Panc1 (cell line): ENCODE results near the gene FBN1. TPM values are rescaled to one million over a fixed set of nuclear protein-coding genes. Genes with fewer than 3 reads are reported as not detected.

ENCODE experiments used
- ATAC-seq: fragments of 200-7000 bp; cut with Tn5 transposase; 2 replicates; pipeline ENCODE4 v1.9.1; 2020; ENCODE audit warnings: mild to moderate bottlenecking, moderate library complexity
- BruUV-seq: library from RNA; stranded (reverse); fragments of 400-500 nt; replicated peaks from 2 replicates; lab custom pipeline; 2021; lab: Mats Ljungman, UMichigan
- CTCF ChIA-PET: fragments of 300-600 bp; sonication (Branson Sonifier 250); formaldehyde crosslinking; loops from one replicate; lab custom pipeline; 2022; ENCODE audit warnings: antibody characterized with exemption; lab: Charles Lee
- POLR2A ChIA-PET: fragments of 300-600 bp; sonication (Branson Sonifier 250); formaldehyde crosslinking; loops from one replicate; lab custom pipeline; 2022; ENCODE audit warnings: antibody characterized with exemption; lab: Charles Lee
- DNase-seq: peaks from one replicate; pipeline ENCODE4 v3.0.0-alpha.2; 2010; ENCODE audit warnings: low read depth, low spot score
- H3K27ac ChIP-seq: 2 replicates; pipeline ENCODE4 v1.5.1; 2011; ENCODE audit warnings: mild to moderate bottlenecking, low read length, inconsistent platforms
- H3K27me3 ChIP-seq: fragments of 200-500 bp; sonication (Bioruptor generic); 2 replicates; pipeline ENCODE4 v1.6.0; 2014; ENCODE audit warnings: low read length, inconsistent platforms; ENCODE audit not compliant: control insufficient read depth, insufficient read depth
- H3K36me3 ChIP-seq: fragments of 200-500 bp; sonication (Bioruptor generic); 2 replicates; pipeline ENCODE4 v1.5.1; 2014; ENCODE audit warnings: inconsistent platforms, mild to moderate bottlenecking, low read length, moderate library complexity; ENCODE audit not compliant: control insufficient read depth, insufficient read depth
- H3K4me1 ChIP-seq: 2 replicates; pipeline ENCODE4 v1.5.1; 2011; ENCODE audit warnings: inconsistent platforms, mild to moderate bottlenecking, low read length, moderate library complexity; ENCODE audit not compliant: control insufficient read depth, insufficient read depth
- H3K4me3 ChIP-seq, 2 experiments: 2 replicates each; pipeline ENCODE4 v1.5.1; 2011 to 2012; ENCODE audit warnings: low read depth in 2 of 2, low read length in 2 of 2, mild to moderate bottlenecking in 2 of 2, inconsistent platforms in 1 of 2, moderate library complexity in 1 of 2
- H3K9me3 ChIP-seq: fragments of 200-500 bp; sonication (Bioruptor generic); 2 replicates; pipeline ENCODE4 v1.5.1; 2014; ENCODE audit warnings: low read depth, mild to moderate bottlenecking, inconsistent platforms, low read length, moderate library complexity; ENCODE audit not compliant: control insufficient read depth, insufficient read depth
- POLR2AphosphoS5 ChIP-seq: IDR thresholded peaks from 2 replicates; pipeline ENCODE4 v1.6.1; 2012; ENCODE audit warnings: mild to moderate bottlenecking, low read depth, low read length, moderate library complexity
- SIN3A ChIP-seq: IDR thresholded peaks from 2 replicates; pipeline ENCODE4 v1.6.1; 2012; ENCODE audit warnings: low read depth, mild to moderate bottlenecking, low read length, moderate library complexity, borderline replicate concordance; ENCODE audit not compliant: insufficient read depth
- TCF7L2 ChIP-seq: IDR thresholded peaks from 2 replicates; pipeline ENCODE4 v1.6.1; 2011; ENCODE audit warnings: mild to moderate bottlenecking, low read depth, low read length, inconsistent platforms
- in situ Hi-C: cut with HindIII; loops from 2 replicates; pipeline ENCODE4 v1.10.0; 2016; ENCODE audit warnings: low sequenced_read_pairs, low pct_unique_long_range_greater_than_20kb
- intact Hi-C: fragments of 100-400 bp; cut with micrococcal nuclease; formaldehyde crosslinking; loops from one replicate; pipeline ENCODE4 v1.10.0; 2022; ENCODE audit not compliant: unreplicated experiment
- total RNA-seq: library from RNA; stranded (reverse); gene quantifications from one replicate; pipeline ENCODE4 v1.2.1, GENCODE V29; 2021; ENCODE audit not compliant: unreplicated experiment
- TF ChIP-seq, protein P1 (sequence below): fragments of 450-650 bp; IDR thresholded peaks from 2 replicates; pipeline ENCODE4 v1.5.1; 2017; ENCODE audit warnings: mild to moderate bottlenecking
- TF ChIP-seq, protein P2 (sequence below), 2 experiments: IDR thresholded peaks; 2 replicates each; pipeline ENCODE4 v1.6.1; 2011 to 2012; ENCODE audit warnings: low read depth in 2 of 2, control low read depth in 1 of 2, low read length in 1 of 2, mild to moderate bottlenecking in 1 of 2, moderate library complexity in 1 of 2; ENCODE audit not compliant: insufficient read depth in 1 of 2

FBN1 gene
- total RNA-seq, 1 experiment from 2014 or later: 0.46 TPM

DNA sequence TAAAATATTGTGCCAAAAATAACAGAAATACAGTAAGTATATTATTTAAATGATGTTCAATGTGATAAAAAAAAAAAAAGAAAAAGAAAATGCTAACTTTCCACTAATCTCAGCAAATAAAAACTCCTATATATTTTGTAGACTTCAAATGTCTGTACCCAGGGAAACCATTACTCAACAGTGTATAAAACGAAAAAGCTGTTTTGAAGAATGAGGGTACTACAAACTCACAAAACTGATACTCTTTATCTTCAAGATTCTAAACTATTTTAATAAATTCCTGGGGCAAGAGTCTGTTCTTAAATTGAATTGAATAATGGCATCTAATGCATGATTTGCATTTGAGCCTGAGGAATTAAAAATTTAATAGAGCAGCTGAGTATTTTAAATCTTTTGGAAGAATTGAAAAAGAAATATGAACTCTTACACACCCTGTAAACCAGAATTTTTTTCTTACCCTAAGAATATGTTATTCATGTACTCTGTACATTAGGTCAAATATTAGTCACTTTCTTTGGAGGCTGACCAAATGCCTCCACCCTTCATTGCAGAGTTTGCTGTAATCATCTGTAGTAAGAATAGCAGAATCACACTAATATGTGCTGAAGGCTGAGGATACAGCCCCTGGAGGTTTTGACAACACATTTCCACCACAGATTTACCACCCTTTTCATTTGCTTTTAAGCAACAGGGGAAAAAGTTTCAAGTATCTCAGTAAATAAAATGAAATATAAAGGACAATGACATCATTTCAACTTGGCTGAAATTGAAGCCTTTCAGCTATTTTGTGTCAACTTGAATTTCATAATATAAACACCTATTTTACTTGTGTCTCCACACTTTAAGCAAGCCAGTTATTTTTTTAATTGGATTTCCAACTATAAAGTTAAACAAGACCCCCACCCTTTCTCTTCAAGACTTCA, 79.7 kb downstream of the FBN1 start:
- Histone ChIP-seq H3K27ac (no peak overlapping the region), H3K4me1 (no peaks in the 10 kb centered on the region), H3K36me3 (no peaks in the 10 kb centered on the region), H3K4me3 (no peak overlapping the region), H3K27me3 (no peaks in the 10 kb centered on the region), H3K9me3 (no peaks in the 10 kb centered on the region)
- ATAC-seq (no peak), DNase-seq (peak; percentile 32)
- POLR2A ChIA-PET: no interaction called here
- CTCF ChIA-PET: no interaction called here
- TF ChIP-seq SIN3A (no peak), TCF7L2 (no peak), POLR2AphosphoS5 (no peak)
- TF ChIP-seq, protein P1, sequence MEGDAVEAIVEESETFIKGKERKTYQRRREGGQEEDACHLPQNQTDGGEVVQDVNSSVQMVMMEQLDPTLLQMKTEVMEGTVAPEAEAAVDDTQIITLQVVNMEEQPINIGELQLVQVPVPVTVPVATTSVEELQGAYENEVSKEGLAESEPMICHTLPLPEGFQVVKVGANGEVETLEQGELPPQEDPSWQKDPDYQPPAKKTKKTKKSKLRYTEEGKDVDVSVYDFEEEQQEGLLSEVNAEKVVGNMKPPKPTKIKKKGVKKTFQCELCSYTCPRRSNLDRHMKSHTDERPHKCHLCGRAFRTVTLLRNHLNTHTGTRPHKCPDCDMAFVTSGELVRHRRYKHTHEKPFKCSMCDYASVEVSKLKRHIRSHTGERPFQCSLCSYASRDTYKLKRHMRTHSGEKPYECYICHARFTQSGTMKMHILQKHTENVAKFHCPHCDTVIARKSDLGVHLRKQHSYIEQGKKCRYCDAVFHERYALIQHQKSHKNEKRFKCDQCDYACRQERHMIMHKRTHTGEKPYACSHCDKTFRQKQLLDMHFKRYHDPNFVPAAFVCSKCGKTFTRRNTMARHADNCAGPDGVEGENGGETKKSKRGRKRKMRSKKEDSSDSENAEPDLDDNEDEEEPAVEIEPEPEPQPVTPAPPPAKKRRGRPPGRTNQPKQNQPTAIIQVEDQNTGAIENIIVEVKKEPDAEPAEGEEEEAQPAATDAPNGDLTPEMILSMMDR: no peak
- TF ChIP-seq, protein P2, sequence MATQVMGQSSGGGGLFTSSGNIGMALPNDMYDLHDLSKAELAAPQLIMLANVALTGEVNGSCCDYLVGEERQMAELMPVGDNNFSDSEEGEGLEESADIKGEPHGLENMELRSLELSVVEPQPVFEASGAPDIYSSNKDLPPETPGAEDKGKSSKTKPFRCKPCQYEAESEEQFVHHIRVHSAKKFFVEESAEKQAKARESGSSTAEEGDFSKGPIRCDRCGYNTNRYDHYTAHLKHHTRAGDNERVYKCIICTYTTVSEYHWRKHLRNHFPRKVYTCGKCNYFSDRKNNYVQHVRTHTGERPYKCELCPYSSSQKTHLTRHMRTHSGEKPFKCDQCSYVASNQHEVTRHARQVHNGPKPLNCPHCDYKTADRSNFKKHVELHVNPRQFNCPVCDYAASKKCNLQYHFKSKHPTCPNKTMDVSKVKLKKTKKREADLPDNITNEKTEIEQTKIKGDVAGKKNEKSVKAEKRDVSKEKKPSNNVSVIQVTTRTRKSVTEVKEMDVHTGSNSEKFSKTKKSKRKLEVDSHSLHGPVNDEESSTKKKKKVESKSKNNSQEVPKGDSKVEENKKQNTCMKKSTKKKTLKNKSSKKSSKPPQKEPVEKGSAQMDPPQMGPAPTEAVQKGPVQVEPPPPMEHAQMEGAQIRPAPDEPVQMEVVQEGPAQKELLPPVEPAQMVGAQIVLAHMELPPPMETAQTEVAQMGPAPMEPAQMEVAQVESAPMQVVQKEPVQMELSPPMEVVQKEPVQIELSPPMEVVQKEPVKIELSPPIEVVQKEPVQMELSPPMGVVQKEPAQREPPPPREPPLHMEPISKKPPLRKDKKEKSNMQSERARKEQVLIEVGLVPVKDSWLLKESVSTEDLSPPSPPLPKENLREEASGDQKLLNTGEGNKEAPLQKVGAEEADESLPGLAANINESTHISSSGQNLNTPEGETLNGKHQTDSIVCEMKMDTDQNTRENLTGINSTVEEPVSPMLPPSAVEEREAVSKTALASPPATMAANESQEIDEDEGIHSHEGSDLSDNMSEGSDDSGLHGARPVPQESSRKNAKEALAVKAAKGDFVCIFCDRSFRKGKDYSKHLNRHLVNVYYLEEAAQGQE (IDR thresholded peaks at IDR 0.05; ENCODE audit: insufficient read depth in 1 of 2, low read depth in 2 of 2, low read length in 1 of 2): no peak
- BruUV-seq: no TSS peak
- in situ Hi-C loops: no loop called here
- intact Hi-C loops: no loop called here

DNA sequence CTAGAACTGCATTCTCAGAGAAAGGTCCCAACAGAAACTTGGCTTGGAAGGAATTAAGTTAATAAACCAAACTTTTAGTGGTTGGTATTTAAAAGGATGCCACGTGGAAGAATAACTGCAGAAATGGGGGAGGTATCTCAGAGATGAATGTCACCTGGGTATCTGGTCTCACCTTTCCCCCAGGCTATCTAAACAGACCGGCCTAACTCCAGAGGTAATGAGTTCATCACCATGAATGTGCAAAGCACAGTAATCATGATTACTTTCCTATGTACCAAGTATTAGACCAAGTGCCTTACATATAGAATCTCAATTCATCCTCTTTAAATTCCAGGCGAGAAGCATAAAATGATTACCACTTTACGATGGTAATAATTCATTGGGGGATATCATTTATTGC, 80.8 kb downstream of the FBN1 start:
- no peak for ATAC-seq
- TF ChIP-seq SIN3A: no peak
- TF ChIP-seq, protein P1: no peak
- TF ChIP-seq POLR2AphosphoS5: no peak
- TF ChIP-seq TCF7L2: no peak
- TF ChIP-seq, protein P2 (IDR thresholded peaks at IDR 0.05; ENCODE audit: insufficient read depth in 1 of 2, low read depth in 2 of 2, low read length in 1 of 2): no peak
- CTCF ChIA-PET: no interaction called here
- Histone ChIP-seq H3K27ac (no peak overlapping the region), H3K4me3 (no peak overlapping the region), H3K9me3 (no peaks in the 10 kb centered on the region), H3K27me3 (no peaks in the 10 kb centered on the region), H3K4me1 (no peaks in the 10 kb centered on the region), H3K36me3 (no peaks in the 10 kb centered on the region)
- intact Hi-C loops: no loop called here
- POLR2A ChIA-PET: no interaction called here
- DNase-seq: no peak
- in situ Hi-C loops: no loop called here
- no TSS peak for BruUV-seq
